Activated T-cell treated with anti-CD3 and anti-CD28 coated beads, Interleukin-2, amount 50 U/mL, for 72 hours (primary cell): ENCODE data around the gene ZNF701. TPM values are rescaled to one million over a fixed set of nuclear protein-coding genes. Genes with fewer than 3 reads are reported as not detected.
"Not testable (repeated sequence)": the region's sequence is repeated elsewhere in the genome, so short reads cannot be mapped to it uniquely, and the experiment has no call there.

Source experiments
- ATAC-seq, 2 donors: fragments of 150-1000 bp; cut with Tn5 transposase; replicated peaks in 1 of 2; 2 replicates each; pipeline ENCODE4 v1.10.0; 2021; ENCODE audit warnings: moderate library complexity in 2 of 2, mild to moderate bottlenecking in 1 of 2
- DNase-seq, 2 donors: peaks; one replicate each; pipeline ENCODE4 v3.0.0; 2021 to 2022; ENCODE audit warnings: mixed read lengths in 1 of 2
- H3K27ac Mint-ChIP-seq: one replicate; pipeline ENCODE4 v1.8.0; 2022; ENCODE audit warnings: mild to moderate bottlenecking, moderate library complexity, mixed read lengths
- H3K27me3 Mint-ChIP-seq: one replicate; pipeline ENCODE4 v1.8.0; 2022; ENCODE audit warnings: low read depth, mixed read lengths
- H3K36me3 Mint-ChIP-seq, 2 donors: one replicate each; pipeline ENCODE4 v1.8.0; 2022; ENCODE audit warnings: mixed read lengths in 2 of 2, mild to moderate bottlenecking in 1 of 2; ENCODE audit not compliant: insufficient read depth in 2 of 2
- H3K4me1 Mint-ChIP-seq: one replicate; pipeline ENCODE4 v1.8.0; 2022; ENCODE audit warnings: low read depth, mixed read lengths
- H3K4me3 Mint-ChIP-seq, 2 donors: one replicate each; pipeline ENCODE4 v1.8.0; 2022; ENCODE audit warnings: mild to moderate bottlenecking in 2 of 2, mixed read lengths in 2 of 2, moderate library complexity in 2 of 2
- H3K9me3 Mint-ChIP-seq, 2 donors: one replicate each; pipeline ENCODE4 v1.8.0; 2022; ENCODE audit warnings: mixed read lengths in 2 of 2
- total RNA-seq, 2 donors: library from RNA; stranded (reverse); gene quantifications; one replicate each; pipeline ENCODE4 v1.2.3, GENCODE V29; 2022

The ZNF701 gene
- total RNA-seq, 2 donors from 2014 or later: 25.7 to 26.0 TPM

DNA sequence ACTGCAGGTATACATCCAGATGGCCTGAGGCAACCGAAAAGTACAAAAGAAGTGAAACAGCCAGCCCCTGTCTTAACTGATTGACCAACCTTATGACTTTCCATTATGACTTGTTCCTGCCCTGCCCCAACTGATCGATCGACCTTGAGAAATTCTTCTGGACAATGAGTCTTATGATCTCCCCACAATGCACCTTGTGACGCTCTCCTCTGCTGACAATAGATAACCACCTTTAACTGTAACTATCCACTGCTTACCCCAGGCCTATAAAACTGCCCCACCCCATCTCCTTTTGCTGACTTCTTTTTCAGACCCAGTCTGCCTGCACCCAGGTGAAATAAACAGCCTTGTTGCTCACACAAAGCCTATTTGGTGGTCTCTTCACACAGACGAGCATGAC is 56.8 kb downstream of the ZNF701 start:
- H3K4me3 Mint-ChIP-seq: no peak overlapping the region
- ATAC-seq: no peak
- H3K27ac Mint-ChIP-seq: no peak overlapping the region
- peaks cover 22 to 41% of the 10 kb centered on the region in 2 donors for H3K36me3 Mint-ChIP-seq
- H3K9me3 Mint-ChIP-seq: peaks cover 0 to 12% of the 10 kb centered on the region in 2 donors
- no peaks in the 10 kb centered on the region for H3K4me1 Mint-ChIP-seq
- DNase-seq: no peak
- H3K27me3 Mint-ChIP-seq: no peaks in the 10 kb centered on the region

DNA sequence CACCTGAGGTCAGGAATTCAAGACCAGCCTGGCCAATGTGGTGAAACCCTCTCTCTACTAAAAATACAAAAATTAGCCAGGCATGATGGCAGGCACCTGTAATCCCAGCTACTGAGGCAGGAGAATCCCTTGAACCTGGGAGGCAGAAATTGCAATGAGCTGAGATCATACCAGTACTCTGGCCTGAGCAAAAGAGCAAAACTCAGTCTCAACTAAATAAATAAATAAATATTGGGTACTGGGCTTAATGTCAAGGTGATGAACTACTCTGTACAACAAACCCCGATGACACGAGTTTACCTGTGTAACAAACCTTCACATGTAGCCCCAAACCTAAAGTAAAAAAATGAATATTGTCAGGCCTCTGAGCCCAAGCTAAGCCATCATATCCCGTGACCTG is 57.4 kb downstream of the ZNF701 start:
- H3K4me1 Mint-ChIP-seq, DNase-seq, H3K4me3 Mint-ChIP-seq, ATAC-seq, H3K27me3 Mint-ChIP-seq, H3K27ac Mint-ChIP-seq: not testable (repeated sequence)
- Mint-ChIP-seq H3K9me3 (peaks cover 0 to 11% of the 10 kb centered on the region in 2 donors), H3K36me3 (peaks cover 24 to 42% of the 10 kb centered on the region in 2 donors)

DNA sequence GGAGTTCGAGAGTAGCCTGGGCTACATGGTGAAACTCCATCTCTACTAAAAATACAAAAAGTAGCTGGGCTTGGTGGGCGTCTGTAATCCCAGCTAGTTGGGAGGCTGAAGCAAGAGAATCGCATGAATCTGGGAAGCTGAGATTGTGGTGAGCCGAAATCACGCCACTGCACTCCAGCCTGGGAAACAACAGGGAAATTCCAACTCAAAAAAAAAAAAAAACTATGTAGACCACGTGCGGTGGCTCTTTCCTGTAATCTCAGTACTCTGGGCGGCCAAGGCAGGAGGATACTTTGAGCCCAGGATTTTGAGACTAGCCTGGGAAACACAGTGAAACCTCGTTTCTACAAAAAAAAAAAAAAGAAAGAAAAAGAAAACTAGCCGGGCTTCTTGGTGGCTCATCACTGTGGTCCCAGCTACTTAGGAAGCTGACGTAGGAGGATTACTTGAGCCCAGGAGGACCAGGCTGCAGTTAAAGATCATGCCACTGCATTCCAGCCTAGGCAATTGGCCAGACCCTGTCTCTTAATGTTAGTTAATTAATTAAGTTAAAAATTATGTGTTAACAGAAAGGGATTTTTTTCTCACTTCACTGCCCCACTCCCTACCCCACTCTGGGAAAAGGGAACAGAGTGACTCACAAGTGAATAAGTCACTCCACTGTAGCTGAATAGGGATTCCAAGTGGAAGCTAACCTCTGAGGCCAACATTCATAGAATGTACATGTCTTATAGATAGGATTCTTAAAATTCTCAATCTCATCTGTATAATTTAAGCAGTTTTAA is 65.9 kb downstream of the ZNF701 start:
- peak overlapping the region; percentile 61 for H3K27ac Mint-ChIP-seq
- peak overlapping the region; percentile 52 to 99 for H3K4me3 Mint-ChIP-seq
- ATAC-seq: no peak
- H3K4me1 Mint-ChIP-seq: peaks cover 24% of the 10 kb centered on the region
- no peak for DNase-seq
- peaks cover 3 to 10% of the 10 kb centered on the region in 2 donors for H3K9me3 Mint-ChIP-seq
- H3K27me3 Mint-ChIP-seq: no peaks in the 10 kb centered on the region
- peaks cover 16 to 43% of the 10 kb centered on the region in 2 donors for H3K36me3 Mint-ChIP-seq

Other genes starting within 250 kb of the ZNF701 start
- 1 to 10 TPM; 2.3 to 3.7 TPM for gene ZNF610, start 234.0 kb upstream of the ZNF701 start, total RNA-seq
- 10 to 100 TPM; 11.9 to 12.8 TPM for gene ZNF880, start 200.4 kb upstream of the ZNF701 start, total RNA-seq
- gene ZNF528, start 172.4 kb upstream of the ZNF701 start, total RNA-seq: 10 to 100 TPM in 1 of 2 donors, 1 to 10 TPM in 1; 7.5 to 10.1 TPM
- gene ZNF534, start 141.1 kb upstream of the ZNF701 start, total RNA-seq: not detected
- 1 to 10 TPM in 1 of 2 donors, under 1 TPM in 1; 0.93 to 1.9 TPM for gene ZNF578, start 116.7 kb upstream of the ZNF701 start, total RNA-seq
- 10 to 100 TPM; 26.3 to 34.9 TPM for gene ZNF808, start 42.6 kb upstream of the ZNF701 start, total RNA-seq
- gene ZNF83, start 68.1 kb downstream of the ZNF701 start, total RNA-seq: 10 to 100 TPM; 47.4 to 52.8 TPM
- gene ZNF611, start 164.8 kb downstream of the ZNF701 start, total RNA-seq: 10 to 100 TPM; 21.3 to 24.7 TPM
- gene ZNF600, start 216.5 kb downstream of the ZNF701 start, total RNA-seq: 10 to 100 TPM; 14.1 to 20.9 TPM